ENCODE measurements around the gene TMEM164.

TMEM164 gene

DNA sequence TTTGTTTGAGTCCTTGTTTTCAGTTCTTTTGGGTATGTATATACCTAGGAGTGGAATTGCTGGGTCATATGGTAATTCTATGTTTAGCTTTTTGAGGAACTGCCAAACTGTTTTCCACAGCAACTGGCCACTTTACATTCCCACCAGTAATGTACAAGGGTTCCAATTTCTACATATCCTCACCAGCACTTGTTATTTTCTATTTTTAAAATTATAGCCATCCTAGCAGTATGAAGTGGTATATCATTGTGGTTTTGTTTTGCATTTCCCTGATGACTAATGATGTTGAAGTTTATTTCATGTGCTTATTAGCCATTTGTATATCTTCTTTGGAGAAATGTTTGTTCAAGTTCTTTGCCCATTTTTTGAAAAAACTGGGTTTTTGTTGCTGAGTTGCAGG is 39.6 kb downstream of the TMEM164 start:
- no peak for DNase-seq

DNA sequence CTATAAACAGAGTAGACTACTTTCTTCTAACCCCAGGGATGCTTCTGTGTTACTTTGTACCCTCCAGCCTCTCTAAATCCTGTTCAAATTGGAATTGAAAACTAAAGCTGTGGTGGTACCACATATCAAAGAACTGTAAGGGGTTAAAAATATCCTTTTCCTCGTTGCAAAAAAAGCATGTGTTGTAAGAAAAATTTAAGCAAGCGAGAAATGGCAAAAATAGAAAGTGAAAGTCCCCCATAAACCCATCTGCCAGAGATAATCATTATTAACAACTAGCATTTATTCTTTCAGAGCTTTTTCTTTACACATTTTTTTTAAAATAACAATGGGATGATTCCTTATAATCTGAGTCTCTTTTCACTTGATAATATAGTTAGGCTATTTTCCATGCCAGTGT is 40.6 kb downstream of the TMEM164 start:
- no peak for DNase-seq

DNA sequence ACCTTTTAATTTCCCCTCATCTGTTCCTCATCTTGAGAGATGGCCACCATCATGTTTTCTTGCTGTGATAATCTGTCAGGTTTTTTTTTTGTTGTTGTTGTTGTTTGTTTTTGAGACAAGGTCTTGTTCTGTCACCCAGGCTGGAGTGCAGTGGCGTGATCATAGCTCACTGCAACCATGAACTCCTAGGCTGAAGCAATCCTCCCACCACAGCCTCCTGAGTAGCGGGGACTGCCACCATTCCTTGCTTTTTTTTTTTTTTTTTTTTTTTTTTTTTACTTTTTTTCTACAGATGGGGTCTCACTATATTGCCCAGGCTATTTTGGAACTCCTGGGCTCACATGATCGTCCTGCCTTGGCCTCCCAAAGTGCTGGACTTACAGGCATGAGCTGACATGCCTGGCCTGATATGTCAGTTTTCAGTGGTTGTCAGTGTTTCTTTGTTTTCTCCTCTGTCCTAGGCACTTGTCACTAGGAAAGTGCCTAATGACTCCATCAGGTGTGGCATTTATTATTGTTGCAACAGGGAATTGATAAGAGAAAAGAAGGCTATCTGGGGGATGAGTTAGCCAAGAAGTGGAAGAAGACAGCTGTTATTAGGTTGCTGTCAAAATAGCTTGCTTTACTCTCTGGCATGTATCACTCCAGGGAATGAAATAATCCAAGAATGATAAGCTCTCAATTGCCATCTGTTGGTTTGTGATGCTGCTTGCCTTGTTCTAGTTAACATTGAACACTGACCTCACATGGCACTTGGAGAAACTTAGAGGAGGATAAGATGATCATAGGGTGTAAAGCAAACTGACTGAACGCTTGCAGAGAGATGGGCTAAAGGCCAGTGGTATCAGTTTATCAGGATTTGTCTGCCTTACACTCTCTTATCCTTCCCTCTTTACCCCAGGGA is 41.7 kb downstream of the TMEM164 start:
- no peak for DNase-seq

DNA sequence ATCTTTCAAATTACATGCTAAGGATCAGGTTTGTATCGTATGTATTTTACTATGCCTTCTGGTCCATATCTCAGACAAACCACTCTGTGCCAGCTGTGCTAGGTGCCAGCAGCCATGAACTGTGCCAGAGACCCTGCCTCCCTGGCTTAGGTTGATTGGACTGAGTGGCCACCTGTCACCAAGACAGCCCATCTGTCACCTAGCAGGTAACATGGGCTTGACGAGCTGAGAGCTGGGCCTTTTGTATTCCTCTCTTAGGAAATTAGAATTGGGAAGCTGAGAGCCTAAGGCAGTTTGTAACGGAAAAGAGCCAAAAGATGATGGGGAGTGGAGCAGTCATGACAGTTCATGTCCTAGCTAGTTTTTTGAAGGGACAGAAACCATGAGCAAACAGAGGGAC is 42.5 kb downstream of the TMEM164 start:
- DNase-seq = no peak

DNA sequence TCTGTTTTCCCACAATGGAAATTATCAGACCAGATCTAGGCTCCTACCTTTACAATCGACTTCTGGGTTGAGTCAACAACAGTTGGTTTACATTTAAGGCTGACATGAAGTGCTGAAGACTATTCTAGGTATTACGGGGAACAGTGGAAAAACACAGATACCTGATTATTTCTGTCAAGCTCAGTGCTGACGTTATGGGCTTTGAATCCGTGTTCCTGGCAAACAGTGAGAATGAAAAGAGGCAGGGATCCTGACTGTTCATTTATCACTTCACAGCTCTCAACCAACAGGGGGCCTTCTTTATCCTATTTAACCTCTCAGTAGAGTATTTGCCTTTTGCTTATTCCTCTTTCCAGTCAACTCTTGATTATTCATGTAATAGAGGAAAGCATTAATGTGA is 43.1 kb downstream of the TMEM164 start:
- no peak for DNase-seq

DNA sequence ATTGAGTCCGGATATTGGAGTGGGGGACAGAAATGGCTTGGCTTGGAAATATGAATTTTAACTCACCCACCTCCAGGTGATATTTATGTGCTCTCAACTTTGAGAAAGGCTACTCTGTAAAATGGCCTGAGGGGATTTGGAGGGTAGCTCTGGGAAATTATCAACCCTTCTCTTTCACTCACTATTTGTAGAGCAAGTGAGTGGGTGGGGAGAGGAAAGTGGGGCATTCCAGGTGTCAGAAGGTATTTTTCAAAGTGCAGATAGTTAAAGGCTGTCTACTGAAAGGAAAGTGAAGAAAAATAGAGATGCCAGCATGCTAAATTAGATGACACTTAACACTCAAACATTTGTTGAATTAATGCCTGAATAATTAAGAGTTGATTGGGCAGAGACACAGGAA is 44.1 kb downstream of the TMEM164 start:
- no peak for DNase-seq

DNA sequence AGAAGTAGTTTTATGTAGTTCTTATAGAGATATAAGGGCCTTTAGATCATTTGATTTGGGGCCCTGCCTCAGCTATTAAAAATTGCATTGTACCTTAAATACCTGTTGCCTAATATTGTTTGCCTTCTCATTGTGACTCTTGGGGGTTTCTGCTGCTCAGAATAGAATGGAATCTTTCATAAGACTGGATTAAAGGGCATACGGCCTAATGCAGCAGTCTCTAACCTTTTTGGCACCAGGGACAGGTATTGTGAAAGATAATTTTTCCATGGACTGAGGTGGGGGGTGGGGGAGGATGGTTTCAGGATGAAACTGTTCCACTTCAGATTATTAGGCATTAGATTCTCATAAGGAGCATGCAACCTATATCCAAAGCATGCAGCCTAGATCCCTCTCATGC is 46.2 kb downstream of the TMEM164 start:
- no peak for DNase-seq

DNA sequence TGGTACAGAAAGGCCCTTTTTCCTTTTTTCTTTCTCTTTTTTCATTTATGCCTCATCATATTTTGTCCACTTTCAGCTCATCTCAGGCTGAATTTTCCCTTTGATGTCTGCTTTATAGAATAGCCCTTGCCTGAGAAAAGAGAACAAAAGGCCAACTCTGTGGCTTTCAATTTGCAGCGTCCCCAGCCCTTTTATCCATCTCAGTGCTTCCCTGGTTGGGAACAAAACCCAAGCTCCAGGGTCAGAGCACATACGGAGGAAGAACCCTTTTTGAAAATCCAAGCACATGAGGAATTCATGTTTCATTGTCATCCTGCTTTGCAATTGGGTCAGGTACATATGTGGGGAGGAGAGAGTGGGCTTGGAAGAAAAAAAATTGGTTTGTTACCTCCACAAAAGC is 47.5 kb downstream of the TMEM164 start:
- DNase-seq = peak; percentile 27

DNA sequence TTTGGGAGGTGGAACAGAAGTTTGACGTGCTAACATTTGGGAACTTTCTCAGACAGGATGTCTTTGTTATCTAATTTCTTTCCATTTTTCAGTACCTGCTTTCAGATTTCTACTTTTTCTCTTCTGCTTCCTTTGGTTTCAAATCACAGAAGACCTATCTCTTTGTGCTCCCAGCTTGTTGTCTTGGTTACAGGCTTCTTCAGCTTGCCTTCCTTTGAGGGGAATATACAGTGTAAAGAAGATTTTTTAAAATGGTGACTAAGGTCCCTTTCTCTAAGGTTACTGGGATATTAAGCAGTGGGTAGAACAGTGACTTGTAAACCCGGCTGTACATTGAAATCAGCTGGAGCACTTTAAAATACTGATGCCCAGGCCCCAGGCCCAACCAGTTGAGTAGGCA is 48.0 kb downstream of the TMEM164 start:
- DNase-seq = peak; percentile 9

DNA sequence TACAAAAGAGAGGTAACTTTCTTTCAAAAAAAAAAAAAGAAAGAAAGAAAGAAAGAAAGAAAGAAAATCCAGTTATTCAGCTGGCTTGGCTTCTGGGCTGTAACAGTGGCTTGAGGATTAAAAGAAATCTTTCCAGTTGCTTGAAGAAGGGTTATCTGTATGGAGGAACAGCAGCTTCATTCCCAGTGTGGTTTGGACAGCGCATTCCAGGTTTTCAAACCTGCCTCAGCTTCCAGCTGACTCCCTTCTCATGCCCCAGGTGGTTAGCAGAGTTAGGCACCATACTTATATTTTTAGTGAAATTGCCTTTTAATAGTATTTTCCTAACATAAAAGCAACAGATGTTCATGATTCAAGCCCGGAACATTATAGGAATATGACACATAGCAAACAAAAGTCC is 48.6 kb downstream of the TMEM164 start:
- no peak for DNase-seq

DNA sequence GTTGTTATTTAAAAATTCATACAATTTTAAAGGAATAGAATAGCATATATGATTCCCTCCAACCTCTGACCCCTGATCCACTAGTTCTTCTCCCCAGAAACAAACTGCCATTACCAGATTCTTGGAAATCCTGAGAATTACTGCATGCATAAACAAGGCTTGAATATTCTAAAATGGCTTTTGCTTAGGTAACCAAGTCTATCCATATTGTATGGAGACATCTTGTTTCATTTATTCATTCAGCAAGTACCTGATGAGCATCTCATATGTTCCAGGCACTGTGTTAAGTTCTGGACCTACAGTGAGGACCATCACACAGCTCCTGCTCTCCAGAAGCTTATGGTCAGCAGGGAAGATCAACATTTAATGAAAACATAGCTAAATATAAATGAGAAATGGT is 49.4 kb downstream of the TMEM164 start:
- no peak for DNase-seq

DNA sequence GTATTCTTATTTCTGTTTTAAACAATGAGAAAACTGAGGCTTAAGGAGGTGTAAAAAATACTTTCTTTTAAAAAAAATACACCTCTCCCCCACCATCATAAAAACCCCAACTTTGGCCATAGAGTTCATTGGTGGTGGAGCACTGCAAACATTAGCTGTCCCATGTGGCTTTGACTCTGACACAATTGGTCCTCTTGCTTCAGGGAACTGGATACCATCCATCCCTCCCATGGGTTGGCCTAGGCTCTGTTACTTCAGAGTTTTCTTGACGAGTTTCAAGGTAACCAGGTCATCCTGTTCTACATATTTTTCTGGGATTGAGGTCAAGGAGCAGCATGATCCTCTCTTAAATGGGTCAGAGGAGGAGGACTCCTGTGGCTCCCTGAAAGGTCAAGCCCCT is 50.5 kb downstream of the TMEM164 start:
- no peak for DNase-seq

DNA sequence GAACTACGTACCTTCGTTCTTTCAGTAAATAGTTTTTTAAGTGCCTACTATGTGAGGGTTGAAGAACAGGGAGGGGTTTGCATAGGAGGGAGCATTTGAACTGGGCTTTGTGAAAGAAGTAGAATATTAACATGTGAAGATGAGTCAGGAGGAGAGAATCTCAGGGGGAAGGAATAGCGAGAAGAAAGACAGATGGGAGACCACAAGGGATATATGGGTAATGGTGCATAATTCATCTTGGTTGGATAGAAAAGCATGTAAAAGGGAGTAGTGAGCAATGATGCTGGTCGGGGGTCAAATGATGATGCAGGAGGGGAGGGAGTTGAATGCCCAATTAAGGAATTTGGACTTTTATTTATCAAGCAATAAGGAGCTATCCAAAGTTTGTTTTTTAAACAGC is 52.7 kb downstream of the TMEM164 start:
- no peak for DNase-seq

DNA sequence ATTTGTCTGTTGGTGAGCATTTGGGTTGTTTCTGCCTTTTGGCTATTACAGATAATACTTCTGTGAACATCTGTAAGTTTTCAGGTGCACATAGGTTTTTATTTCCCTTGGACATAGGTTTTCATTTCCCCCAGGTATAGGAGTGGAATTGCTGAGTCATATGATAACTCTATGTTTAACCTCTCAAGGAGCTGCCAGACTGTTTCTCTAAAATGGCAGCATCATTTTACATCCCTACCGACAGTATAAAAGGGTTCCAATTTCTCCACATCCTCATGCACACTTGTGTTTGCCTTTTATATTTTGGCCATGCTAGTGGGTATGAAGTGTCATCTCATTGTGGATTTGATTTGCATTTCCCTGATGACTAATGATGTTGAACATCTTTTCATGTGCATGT is 53.5 kb downstream of the TMEM164 start:
- no peak for DNase-seq

DNA sequence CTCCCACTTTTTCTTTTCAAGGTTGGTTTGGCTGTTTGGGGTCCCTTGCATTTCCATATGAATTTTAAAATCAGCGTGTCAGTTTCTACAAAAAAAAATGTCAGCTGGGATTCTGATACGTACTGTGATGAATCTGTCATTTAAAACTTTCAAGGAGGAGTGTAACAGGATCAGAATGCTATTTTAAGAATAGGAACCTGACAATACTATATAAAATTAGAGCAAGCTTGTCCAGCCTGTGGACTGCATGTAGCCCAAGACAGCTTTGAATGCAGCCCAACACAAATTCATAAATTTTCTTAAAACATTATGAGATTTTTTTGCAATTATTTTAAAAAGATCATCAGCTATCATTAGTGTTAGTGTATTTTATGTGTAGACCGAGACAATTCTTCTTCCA is 56.5 kb downstream of the TMEM164 start:
- no peak for DNase-seq

DNA sequence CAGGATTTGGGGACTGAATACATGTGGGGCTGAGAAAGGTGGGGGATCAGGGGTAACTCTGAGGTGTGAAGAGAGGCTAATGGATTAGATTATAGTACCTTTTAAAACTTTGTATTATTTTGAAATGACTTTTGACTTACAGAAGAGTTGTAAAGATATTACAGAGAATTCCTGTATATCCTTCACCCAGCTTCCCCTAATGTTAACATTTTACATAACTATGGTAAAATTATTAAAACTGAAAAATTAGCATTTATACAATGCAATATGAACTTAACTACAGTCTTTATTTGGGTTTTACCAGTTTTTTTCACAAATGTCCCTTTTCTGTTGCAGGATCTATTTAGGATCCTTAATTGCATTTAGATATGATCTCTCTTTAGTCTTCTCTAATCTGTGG is 57.4 kb downstream of the TMEM164 start:
- no peak for DNase-seq

DNA sequence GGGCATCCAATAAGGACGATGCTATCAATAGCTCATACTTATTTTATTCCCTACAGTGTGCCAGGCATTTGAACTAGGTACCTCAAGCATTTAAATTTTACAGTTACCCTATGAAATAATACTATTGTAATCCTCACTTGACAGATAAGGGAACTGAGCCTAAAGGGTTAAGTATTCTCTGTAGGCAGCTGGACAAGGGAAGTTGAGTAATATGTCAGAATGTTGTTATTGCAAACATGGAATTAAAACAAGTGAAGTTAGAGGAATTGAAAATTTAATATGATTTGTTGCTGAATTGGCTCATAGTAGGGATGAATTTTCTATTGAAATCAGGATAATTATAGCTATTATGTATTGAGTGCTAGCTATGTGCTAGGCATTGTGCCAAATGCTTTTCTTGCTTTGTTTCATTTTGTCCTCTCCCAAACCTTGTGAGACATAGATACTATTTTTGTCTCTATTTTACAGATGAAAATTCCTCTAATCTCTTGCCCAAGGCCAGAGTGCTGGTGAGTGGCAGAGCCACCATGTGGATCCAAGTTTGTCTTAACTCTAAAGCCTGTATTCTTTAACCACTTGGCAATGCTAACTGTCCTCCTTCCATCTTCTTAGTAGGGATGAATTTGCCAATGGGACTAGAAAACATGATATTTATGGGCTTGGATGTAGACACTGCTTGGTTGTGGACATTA is 58.1 kb downstream of the TMEM164 start:
- no peak for DNase-seq

DNA sequence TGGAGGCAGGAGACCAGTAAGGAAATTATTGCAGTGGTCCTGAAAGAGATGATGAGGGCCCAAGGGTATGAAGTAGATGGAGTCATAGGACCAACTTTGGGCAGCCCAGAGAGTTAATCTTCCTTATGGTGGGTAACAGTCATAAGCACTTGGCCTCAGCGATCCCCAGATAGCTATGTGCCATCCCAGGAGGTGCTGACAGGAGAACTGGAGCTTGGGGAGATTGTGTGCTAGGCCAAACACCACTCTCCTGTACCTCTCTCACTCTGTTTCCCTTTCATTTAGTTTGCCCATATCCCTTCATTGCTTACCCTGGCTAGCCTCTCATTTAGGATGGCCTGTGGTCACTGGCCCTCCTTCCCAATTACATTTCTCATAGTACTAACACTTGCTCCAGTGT is 60.0 kb downstream of the TMEM164 start:
- DNase-seq = no peak

DNA sequence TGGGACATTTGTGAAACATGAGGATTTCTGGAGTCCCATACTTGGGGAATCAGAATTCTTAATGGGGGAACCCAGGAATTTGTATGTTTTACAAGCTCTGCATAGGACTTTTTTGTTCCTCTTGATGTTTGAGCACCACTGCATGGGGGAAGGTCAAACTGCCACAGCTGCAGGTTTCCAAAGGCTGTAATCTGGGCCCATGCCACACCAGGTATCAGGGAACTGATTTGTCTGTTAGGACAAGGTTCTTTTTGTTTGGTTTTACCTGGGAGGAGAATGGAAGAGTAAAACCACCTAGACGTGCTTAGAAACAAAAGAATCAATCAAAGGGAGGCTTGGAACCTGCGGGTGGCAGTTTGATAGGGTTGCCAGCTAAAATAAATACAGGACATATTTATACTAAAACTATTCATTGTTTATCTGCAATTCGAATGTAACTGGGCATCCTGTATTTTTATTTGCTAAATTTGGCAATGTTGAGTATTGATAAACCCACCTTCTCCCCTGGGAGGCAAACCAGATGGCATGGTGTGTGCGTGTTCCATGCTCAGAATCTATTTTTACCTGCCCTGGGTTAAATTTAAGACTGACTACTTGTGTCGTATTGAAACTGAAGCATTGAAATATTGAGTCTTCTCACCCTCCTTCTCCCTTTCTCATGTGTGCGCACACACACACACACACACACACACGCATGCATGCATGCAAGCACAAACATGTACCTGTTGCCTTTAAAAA is 63.7 kb downstream of the TMEM164 start:
- no peak for DNase-seq

DNA sequence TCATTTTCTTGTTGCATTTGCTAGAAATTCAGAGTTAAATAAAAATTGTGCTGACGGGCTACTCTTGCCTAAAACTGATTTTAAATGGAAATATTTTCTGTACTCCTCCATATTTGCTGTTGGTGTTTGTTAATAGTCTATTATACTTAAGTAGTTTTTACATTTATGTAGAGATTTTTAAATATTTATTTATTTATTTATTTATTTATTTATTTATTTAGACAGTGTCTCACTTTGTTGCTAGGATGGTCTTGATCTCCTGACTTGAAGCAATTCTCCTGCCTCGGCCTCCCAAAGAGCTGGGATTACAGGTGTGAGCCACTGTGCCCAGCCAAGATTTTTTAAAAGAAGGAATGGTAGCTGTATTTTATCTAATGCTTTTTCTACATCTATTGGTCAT is 68.1 kb downstream of the TMEM164 start:
- DNase-seq = no peak

DNA sequence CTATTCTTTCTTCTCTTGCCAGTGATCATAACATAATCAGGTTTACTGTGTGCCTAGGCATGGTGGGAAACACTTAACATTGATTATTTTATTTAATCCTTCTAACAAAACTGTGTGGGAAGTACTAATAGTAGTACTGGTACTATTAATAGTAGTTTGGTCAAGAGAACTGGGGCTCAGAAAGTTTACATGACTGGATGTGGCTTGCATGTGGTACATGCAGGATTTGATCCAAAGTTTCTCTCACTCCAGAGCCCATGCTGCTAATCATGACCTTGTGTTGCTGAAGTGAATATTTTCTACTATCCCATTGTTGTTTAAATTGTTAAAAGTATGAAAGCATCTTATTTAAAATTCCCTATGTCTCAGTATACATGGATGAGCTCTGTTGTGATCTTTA is 78.4 kb downstream of the TMEM164 start:
- no peak for DNase-seq

DNA sequence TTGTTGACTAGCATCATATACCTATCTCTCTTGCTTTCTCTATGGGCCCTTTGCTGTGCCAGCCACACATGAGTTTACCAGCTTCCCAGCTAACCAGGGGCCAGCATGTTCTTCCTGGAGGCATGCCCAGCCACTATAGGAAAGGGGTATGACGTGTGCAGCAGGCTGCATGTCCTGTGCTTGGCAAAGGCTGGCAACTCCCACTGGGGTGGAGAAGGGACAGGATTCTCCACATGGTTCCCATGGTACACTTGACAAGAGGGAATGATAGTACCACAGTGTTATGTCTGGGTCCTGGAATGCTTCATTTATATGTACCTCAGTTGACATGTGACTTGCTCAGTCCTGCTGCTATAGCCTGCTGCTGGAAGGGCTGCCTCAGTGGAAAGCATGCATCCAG is 78.8 kb downstream of the TMEM164 start:
- DNase-seq = no peak

DNA sequence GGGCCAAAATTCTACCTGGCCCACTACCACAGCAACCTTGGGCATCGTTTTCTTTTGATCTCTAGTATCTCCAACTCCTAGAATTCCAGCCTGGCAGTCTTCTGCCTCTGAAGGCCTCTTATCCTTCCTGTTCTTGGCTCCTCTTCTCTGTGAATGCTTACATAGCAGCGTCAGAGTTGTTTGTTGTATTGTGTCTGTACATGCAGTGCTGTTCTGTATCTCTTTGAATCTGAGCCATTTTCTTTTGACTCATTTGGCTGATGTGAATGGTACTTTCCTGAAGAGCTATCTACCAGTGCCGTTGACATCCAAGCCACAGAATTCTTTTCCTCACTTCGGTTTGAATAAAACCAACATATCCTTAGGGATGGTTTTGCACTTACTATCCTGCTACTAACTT is 79.2 kb downstream of the TMEM164 start:
- no peak for DNase-seq

All from retina (tissue), 1 donor.